Measurements from ENCODE around the gene FAM3C.

The FAM3C gene

GRCh38 chr7:121404348-121404747, 8.2 kb upstream of the FAM3C start:
- no peak overlapping the region for H3K4me3 ChIP-seq (ENCODE audit: low read depth, low read length)
- TF ChIP-seq CTCF (IDR thresholded peaks at IDR 0.05; ENCODE audit: low read depth, low read length): no peak
- H3K4me1 ChIP-seq: peaks cover 4% of the 10 kb centered on the region; the same call in 1 of the 2 replicates
- DNase-seq: no peak
- H3K9me3 ChIP-seq: no peaks in the 10 kb centered on the region
- no peaks in the 10 kb centered on the region for H3K36me3 ChIP-seq
- H3K27me3 ChIP-seq: no peaks in the 10 kb centered on the region

GRCh38 chr7:121402701-121403100, 6.6 kb upstream of the FAM3C start:
- no peak for DNase-seq
- TF ChIP-seq CTCF (IDR thresholded peaks at IDR 0.05; ENCODE audit: low read depth, low read length): no peak
- Histone ChIP-seq H3K4me3 (ENCODE audit: low read depth, low read length) (no peak overlapping the region), H3K9me3 (no peaks in the 10 kb centered on the region), H3K27me3 (no peaks in the 10 kb centered on the region), H3K4me1 (peaks cover 9% of the 10 kb centered on the region), H3K36me3 (no peaks in the 10 kb centered on the region)

DNA sequence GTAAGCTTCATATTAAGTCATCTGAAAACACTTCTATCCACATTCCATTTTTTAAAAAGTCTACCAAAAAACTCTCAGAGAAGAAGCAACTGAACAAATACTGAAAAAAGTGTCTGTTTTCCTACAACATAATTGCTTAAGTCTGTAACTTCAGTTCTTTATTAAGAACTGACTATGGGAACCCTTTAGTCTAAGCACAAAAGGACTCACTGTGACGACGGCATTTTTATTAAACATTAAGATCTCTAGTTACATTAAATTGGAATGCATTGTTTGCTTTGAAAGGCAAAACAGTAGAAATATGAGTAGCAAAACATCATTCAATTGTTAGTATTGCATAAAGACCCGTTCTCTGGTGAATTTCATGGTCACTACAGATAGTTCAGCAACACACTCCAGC, 5.8 kb upstream of the FAM3C start:
- no peaks in the 10 kb centered on the region for H3K27me3 ChIP-seq
- TF ChIP-seq CTCF (IDR thresholded peaks at IDR 0.05; ENCODE audit: low read depth, low read length): no peak
- no peak overlapping the region for H3K4me3 ChIP-seq (ENCODE audit: low read depth, low read length)
- peaks cover 16% of the 10 kb centered on the region for H3K4me1 ChIP-seq
- H3K36me3 ChIP-seq: no peaks in the 10 kb centered on the region
- no peaks in the 10 kb centered on the region for H3K9me3 ChIP-seq
- no peak for DNase-seq

- H3K4me1 ChIP-seq: peaks cover 16% of the 10 kb centered on the region
- peak; percentile 53 for TF ChIP-seq CTCF (IDR thresholded peaks at IDR 0.05; ENCODE audit: low read depth, low read length)
- H3K9me3 ChIP-seq: no peaks in the 10 kb centered on the region
- no peaks in the 10 kb centered on the region for H3K27me3 ChIP-seq
- H3K4me3 ChIP-seq (ENCODE audit: low read depth, low read length): no peak overlapping the region
- peak; percentile 48 for DNase-seq
- no peaks in the 10 kb centered on the region for H3K36me3 ChIP-seq
These were observed 2.1 kb upstream of the FAM3C start for GRCh38 chr7:121398246-121398645.

- no peaks in the 10 kb centered on the region for H3K27me3 ChIP-seq
- TF ChIP-seq CTCF (IDR thresholded peaks at IDR 0.05; ENCODE audit: low read depth, low read length): no peak
- H3K4me3 ChIP-seq (ENCODE audit: low read depth, low read length): no peak overlapping the region
- peaks cover 3% of the 10 kb centered on the region for H3K36me3 ChIP-seq
- DNase-seq: no peak
- peaks cover 16% of the 10 kb centered on the region for H3K4me1 ChIP-seq
- no peaks in the 10 kb centered on the region for H3K9me3 ChIP-seq
These were observed 1.7 kb upstream of the FAM3C start for GRCh38 chr7:121397822-121398221.

GRCh38 chr7:121397361-121397760, 1.3 kb upstream of the FAM3C start:
- Histone ChIP-seq H3K27me3 (no peaks in the 10 kb centered on the region), H3K4me1 (peaks cover 16% of the 10 kb centered on the region), H3K4me3 (ENCODE audit: low read depth, low read length) (no peak overlapping the region), H3K36me3 (peaks cover 5% of the 10 kb centered on the region), H3K9me3 (no peaks in the 10 kb centered on the region)
- DNase-seq: no peak
- no peak for TF ChIP-seq CTCF (IDR thresholded peaks at IDR 0.05; ENCODE audit: low read depth, low read length)

Data from BE2C (cell line).